ENCODE results near the gene MDH1B. TPM values are rescaled to one million over a fixed set of nuclear protein-coding genes. Genes with fewer than 3 reads are reported as not detected.

Gene MDH1B
- total RNA-seq, 1 experiment from 2014 or later, result 3.7 TPM

DNA sequence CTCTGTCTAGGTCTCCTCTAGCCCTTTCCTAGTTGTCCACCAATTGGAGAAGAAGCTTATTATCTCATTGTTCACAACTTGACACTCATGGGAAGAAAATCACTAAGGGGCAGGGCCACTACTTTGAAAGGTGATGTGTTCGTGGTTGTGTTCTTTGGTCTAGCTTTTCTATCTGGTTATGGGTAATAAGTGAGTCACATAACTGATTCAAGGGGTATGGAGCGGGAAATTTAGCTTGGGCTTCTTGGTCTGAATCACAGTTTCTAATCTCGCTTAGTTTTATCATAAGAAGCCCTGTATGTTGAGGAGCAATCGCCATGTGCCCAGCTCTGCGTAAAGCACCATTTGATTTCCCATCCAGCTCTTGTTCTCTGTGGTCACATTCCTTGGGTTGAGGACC, 28.2 kb downstream of the MDH1B start:
- Histone ChIP-seq H3K27me3 (ENCODE audit: insufficient read depth, low read length) (no peaks in the 10 kb centered on the region), H3K9me2 (ENCODE audit: insufficient read depth) (no peaks in the 10 kb centered on the region), H3K9ac (ENCODE audit: low read length) (no peak overlapping the region), H2AFZ (ENCODE audit: low read depth, low read length, poor library complexity, severe bottlenecking) (no peak overlapping the region), H3K4me2 (ENCODE audit: low read length) (no peak overlapping the region), H3K4me1 (ENCODE audit: control insufficient read depth in 1 of 2, insufficient read depth in 2 of 2, low read length in 2 of 2) (no peaks in the 10 kb centered on the region), H3K9me3 (ENCODE audit: control insufficient read depth in 1 of 2, insufficient read depth in 1 of 2, low read depth in 1 of 2, low read length in 2 of 2) (no peaks in the 10 kb centered on the region), H4K20me1 (ENCODE audit: insufficient read depth) (no peaks in the 10 kb centered on the region), H3K36me3 (ENCODE audit: control insufficient read depth in 1 of 2, insufficient read depth in 2 of 2, low read length in 2 of 2) (no peaks in the 10 kb centered on the region), H3K79me2 (ENCODE audit: insufficient read depth, low read length) (no peaks in the 10 kb centered on the region), H3K27ac (ENCODE audit: low read depth, low read length) (no peak overlapping the region), H3K4me3 (replicated peaks in 1 of 2; ENCODE audit: low read depth in 1 of 2, low read length in 2 of 2) (no peak overlapping the region)
- no TSS peak for BruUV-seq (replicated peaks)
- intact Hi-C loops (cut with micrococcal nuclease), result no loop called here
- POLR2A ChIA-PET, result no interaction called here
- no peak for DNase-seq (ENCODE audit: low read depth, low spot score)
- ATAC-seq, result no peak
- TF ChIP-seq POLR2A (IDR thresholded peaks at IDR 0.05; ENCODE audit: borderline replicate concordance, extremely low read depth, insufficient read depth, insufficient read length), result no peak
- no peak for TF ChIP-seq EGR1 (IDR thresholded peaks at IDR 0.05; ENCODE audit: low read depth)
- RAD21 ChIA-PET (ENCODE audit: low non-redundant PET in 1 of 2, low total read pairs in 2 of 2, uncharacterized antibody in 2 of 2, unreplicated experiment in 2 of 2), result no interaction called here
- CTCF ChIA-PET, result no interaction called here

DNA sequence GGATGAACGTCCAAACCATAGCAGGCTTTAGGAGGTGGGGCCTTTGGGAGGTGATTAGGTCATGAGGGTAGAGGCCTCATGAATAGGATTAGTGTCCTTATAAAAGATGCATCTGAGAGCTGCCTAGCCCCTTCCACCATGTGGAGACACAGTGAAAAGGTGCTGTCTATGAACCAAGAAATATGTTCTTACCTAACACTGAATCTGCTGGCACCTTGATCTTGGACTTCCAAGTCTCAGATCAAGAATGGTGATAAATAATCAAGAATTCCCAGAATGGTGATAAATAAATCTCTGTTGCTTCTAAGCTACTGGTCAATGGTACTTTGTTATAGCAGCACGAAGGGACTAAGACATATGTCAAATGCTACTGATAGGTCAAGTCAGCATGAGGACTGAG, 31.8 kb downstream of the MDH1B start:
- CTCF ChIA-PET, result no interaction called here

More for the DNA sequence above, 31.8 kb downstream of the MDH1B start:
- ATAC-seq (no peak), DNase-seq (ENCODE audit: low read depth, low spot score) (no peak)
- no peak for TF ChIP-seq SRF (IDR thresholded peaks at IDR 0.05; ENCODE audit: low read depth)
- TF ChIP-seq TCF7L2 (IDR thresholded peaks at IDR 0.05; ENCODE audit: borderline replicate concordance, extremely low read depth, insufficient read depth, insufficient read length), result no peak
- TF ChIP-seq, protein P1, sequence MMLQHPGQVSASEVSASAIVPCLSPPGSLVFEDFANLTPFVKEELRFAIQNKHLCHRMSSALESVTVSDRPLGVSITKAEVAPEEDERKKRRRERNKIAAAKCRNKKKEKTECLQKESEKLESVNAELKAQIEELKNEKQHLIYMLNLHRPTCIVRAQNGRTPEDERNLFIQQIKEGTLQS (IDR thresholded peaks at IDR 0.05), result no peak
- TF ChIP-seq ZBTB33 (IDR thresholded peaks at IDR 0.05; ENCODE audit: extremely low read depth, insufficient replicate concordance, low read length), result no peak
- no peak for TF ChIP-seq ZFX (IDR thresholded peaks at IDR 0.05)
- TF ChIP-seq YY1 (IDR thresholded peaks at IDR 0.05; ENCODE audit: extremely low read depth, insufficient replicate concordance, low read depth, low read length), result no peak
- no peak for TF ChIP-seq SP1 (IDR thresholded peaks at IDR 0.05; ENCODE audit: low read depth)
- TF ChIP-seq JUND (IDR thresholded peaks at IDR 0.05), result no peak
- Histone ChIP-seq H3K9ac (ENCODE audit: low read length) (no peak overlapping the region), H3K9me3 (ENCODE audit: control insufficient read depth in 1 of 2, insufficient read depth in 1 of 2, low read depth in 1 of 2, low read length in 2 of 2) (no peaks in the 10 kb centered on the region), H3K79me2 (ENCODE audit: insufficient read depth, low read length) (no peaks in the 10 kb centered on the region), H3K36me3 (ENCODE audit: control insufficient read depth in 1 of 2, insufficient read depth in 2 of 2, low read length in 2 of 2) (no peaks in the 10 kb centered on the region), H2AFZ (ENCODE audit: low read depth, low read length, poor library complexity, severe bottlenecking) (no peak overlapping the region), H3K27me3 (ENCODE audit: insufficient read depth, low read length) (no peaks in the 10 kb centered on the region), H3K4me3 (replicated peaks in 1 of 2; ENCODE audit: low read depth in 1 of 2, low read length in 2 of 2) (no peak overlapping the region), H3K9me2 (ENCODE audit: insufficient read depth) (no peaks in the 10 kb centered on the region), H3K27ac (ENCODE audit: low read depth, low read length) (no peak overlapping the region), H3K4me1 (ENCODE audit: control insufficient read depth in 1 of 2, insufficient read depth in 2 of 2, low read length in 2 of 2) (peaks cover 0 to 5% of the 10 kb centered on the region in 2 experiments; a peak in 2 of 4 replicates), H3K4me2 (ENCODE audit: low read length) (no peak overlapping the region), H4K20me1 (ENCODE audit: insufficient read depth) (no peaks in the 10 kb centered on the region)
- ChIA-PET RAD21 (ENCODE audit: low non-redundant PET in 1 of 2, low total read pairs in 2 of 2, uncharacterized antibody in 2 of 2, unreplicated experiment in 2 of 2) (no interaction called here), POLR2A (no interaction called here)
- intact Hi-C loops (cut with micrococcal nuclease), result no loop called here
- BruUV-seq (replicated peaks), result no TSS peak
